Spleen (tissue), 7 donors: Measurements from ENCODE around the gene USP36.

ENCODE experiments used
- POLR2A ChIP-seq, 3 donors: fragments of 450-650 bp; IDR thresholded peaks; one replicate each; pipeline ENCODE4 v1.5.1; 2017; ENCODE audit warnings: antibody characterized with exemption in 3 of 3, mild to moderate bottlenecking in 1 of 3
- POLR2AphosphoS5 ChIP-seq, 3 donors: sonication (generic); formaldehyde crosslinking; IDR thresholded peaks; one replicate each; pipeline ENCODE4 v1.5.1; 2017; ENCODE audit warnings: antibody characterized with exemption in 3 of 3
- TF ChIP-seq, protein P1 (sequence below), 11 experiments: fragments of 200-600 bp in 7 of 11; fragments of 450-650 bp in 4 of 11; sonication (generic) in 4 of 11; IDR thresholded peaks in 8 of 11; conservative IDR thresholded peaks in 3 of 11; 1 replicate in 7 of 11; 2 replicates in 4 of 11; pipeline versions ENCODE4 v1.4.0 to v1.8.0; 2016 to 2021; ENCODE audit warnings: antibody characterized with exemption in 11 of 11, inconsistent platforms in 4 of 11, mild to moderate bottlenecking in 1 of 11
- donor health status: DM: no; HTN: no; CAD: no; lungs with moderate emphysema.
- donor health status: DM: no; HTN: no; CAD: no.
- donor health status: DM: no; HTN: no; CAD: no.

DNA sequence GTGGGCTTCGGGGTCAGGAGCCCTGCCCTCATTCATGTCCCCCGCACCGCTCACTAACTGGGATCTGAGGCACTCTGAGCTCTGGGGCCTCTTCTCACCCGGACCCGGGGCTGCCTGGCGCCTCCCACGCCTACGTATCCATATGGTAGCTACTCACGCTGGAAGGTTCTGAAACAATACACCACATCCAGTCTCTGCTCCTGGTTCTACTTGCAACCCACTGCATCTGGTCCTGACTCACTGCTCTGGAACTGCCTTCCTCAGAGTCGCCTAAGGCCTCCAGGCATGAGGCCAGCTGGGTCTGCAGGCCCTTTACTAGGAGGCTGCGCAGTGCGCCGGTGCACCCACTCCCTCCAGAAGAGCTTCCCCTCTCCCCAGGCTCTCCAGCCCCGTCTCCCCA lies 18.1 kb downstream of the USP36 start:
- TF ChIP-seq, protein P1, sequence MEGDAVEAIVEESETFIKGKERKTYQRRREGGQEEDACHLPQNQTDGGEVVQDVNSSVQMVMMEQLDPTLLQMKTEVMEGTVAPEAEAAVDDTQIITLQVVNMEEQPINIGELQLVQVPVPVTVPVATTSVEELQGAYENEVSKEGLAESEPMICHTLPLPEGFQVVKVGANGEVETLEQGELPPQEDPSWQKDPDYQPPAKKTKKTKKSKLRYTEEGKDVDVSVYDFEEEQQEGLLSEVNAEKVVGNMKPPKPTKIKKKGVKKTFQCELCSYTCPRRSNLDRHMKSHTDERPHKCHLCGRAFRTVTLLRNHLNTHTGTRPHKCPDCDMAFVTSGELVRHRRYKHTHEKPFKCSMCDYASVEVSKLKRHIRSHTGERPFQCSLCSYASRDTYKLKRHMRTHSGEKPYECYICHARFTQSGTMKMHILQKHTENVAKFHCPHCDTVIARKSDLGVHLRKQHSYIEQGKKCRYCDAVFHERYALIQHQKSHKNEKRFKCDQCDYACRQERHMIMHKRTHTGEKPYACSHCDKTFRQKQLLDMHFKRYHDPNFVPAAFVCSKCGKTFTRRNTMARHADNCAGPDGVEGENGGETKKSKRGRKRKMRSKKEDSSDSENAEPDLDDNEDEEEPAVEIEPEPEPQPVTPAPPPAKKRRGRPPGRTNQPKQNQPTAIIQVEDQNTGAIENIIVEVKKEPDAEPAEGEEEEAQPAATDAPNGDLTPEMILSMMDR (IDR thresholded peaks at IDR 0.05 in 8 of 11, conservative IDR thresholded peaks at IDR 0.05 in 3 of 11) = no peak
- TF ChIP-seq POLR2A (IDR thresholded peaks at IDR 0.05) = no peak
- TF ChIP-seq POLR2AphosphoS5 (IDR thresholded peaks at IDR 0.05) = peak in 1 of 3 donors; percentile 7
